ENCODE measurements around the gene IKBIP.
"Not testable (repeated sequence)": the region's sequence is repeated elsewhere in the genome, so short reads cannot be mapped to it uniquely, and the experiment has no call there.

Gene IKBIP

DNA sequence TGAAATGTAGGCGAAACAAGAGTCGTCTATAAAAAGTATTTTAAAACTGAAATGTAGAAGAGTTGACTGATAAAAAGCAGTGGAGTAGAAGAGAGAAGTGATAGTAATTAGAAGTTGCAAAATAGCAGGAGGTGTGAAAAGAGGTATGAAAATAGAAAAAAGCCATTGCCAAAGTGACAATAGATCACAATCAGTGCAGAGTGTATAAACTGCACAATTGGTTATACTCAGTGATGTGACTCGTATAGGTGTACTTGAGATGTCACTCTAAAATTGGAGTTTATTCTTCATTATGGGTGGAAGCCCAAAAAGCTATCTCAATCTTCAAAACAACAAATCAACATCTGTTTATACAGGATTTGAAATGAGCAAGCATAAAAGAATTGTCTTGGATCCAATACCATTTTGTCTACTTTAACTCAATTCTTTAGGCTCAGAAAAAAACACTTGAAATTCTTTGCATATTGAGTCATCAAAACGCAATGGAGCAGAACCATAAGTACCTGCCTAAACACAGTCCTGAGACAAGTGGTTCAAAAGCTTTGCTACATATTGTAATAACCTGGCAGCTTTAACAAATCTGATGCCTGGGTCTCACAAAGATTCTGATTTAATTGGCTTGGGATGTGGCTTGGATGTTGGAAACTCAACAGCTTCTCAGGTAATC lies 8.8 kb downstream of the IKBIP start:
- no peak for DNase-seq

DNA sequence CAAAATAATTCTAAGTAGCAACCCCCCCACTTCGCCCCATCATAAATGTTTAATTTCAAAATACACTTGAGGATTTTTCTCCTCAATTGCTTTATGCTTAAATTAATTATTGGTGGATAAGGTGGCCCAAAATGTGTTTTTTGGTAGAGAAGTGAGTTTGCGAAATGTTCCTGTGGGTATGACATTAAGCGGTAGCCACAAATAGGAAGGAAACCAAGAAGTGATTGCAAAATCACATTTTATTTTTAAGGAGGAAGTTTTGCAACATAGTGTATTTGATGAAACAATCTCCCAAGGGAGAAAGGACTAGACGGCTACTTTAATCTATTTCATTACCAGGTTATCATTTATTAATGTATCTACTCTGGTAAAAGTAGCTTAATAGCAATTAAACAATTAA lies 25.6 kb downstream of the IKBIP start:
- peak; percentile 83 for DNase-seq

DNA sequence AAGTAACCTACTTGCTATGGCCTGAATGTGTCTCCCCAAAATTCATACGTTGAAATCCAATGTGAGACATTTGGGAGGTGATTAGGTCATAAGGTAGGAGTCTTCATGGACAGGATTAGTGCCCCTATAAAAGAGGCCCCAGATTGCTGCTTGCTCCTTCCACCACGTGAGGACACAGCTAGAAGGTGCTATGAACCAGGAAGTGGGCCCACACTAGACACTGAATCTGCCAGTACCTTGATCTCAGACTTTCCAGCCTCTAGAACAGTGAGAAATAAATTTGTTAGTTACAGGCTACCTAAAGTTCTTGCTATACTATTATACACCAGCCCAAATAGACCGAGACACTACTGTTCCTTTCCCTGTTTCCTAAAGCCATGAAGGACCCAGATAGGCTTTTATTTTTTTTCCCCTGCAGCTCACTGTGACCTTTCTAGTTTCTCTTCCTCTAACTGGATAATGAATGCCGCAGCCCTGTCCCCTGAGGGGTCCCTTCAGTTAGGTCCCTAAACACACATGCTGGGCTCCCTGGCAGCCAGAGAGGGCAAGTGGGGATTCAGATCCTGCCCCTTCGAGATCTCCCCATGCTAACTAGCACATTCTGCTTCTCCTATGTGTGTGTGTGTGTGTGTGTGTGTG lies 31.8 kb downstream of the IKBIP start:
- DNase-seq = peak; percentile 40

DNA sequence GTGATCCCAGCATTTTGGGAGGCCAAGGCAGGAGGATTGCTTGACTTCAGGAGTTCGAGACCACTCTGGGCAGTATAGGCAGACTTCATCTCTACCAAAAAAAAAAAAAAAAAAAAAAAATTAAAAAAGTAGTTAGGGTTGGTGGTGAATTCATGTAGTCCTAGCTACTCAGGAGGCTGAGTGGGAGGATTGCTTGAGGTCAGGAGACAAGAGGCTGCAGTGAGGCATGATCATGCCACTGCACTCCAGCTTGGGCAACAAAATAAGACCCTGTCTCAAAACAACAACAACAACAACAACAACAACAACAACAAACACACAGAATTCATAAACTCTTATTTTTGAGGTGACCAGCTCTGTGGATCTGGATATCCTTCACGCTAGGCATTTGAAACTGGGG lies 34.0 kb downstream of the IKBIP start:
- no peak for DNase-seq

DNA sequence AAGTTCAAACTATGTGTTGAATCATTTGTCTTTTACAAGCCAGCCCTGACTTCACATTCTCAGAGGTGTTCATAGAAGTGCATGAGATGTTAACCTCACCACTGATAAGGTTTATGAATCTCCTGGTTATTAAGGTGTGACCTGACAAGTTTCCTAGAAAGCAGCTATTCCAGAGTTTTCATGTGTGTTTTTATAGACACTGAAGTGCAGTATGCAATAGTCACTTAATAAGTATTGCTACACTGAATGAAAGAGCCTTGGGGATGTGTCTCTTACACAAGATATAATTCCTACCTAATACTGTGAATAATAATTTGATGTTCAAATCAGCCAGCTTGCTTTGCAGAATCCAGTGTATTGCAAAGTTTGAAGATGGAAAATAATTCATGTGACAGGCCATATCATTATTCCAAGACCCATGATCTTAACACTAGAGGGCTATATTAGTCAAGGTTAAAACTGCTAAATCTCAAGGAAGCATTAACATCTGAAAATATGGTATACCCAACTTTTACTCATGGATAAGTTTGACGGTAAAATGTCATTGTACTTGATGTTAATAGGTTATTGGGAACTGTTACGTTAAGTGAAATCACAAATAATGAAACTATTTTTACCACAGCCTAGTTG lies 38.1 kb downstream of the IKBIP start:
- DNase-seq = peak; percentile 56

DNA sequence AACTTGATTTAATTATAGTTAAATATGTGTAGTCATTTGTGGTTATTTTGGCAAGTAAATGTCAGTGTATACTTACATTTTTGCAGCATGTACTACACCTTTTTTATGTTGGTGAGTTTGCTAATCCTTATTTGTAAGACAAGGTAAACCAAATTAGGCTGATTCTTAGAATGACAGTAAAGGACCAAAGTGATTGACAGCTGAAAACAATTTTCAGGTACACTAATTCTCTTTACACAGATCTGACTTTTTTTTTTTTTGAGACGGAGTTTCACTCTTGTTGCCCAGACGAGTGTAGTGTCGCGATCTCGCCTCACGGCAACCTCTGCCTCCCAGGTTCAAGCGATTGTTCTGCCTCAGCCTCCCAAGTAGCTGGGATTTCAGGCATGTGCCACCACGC lies 42.7 kb downstream of the IKBIP start:
- no peak for DNase-seq

DNA sequence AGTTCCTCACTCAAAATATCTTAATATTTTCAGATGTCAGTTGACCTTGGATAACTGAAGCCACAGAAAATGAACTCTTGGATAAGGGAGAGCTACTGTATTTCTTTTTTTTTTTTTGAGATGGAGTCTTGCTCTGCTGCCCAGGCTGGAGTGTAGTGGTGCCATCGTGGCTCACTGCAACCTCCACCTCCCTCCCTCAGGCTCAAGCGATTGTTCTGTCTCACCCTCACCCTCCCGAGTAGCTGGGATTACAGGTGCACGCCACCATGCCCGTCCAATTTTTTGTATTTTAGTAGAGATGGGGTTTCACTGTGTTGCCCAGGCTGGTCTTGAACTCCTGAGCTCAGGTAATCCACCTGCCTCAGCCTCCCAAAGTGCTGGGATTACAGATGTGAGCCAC lies 47.3 kb downstream of the IKBIP start:
- not testable (repeated sequence) for DNase-seq

DNA sequence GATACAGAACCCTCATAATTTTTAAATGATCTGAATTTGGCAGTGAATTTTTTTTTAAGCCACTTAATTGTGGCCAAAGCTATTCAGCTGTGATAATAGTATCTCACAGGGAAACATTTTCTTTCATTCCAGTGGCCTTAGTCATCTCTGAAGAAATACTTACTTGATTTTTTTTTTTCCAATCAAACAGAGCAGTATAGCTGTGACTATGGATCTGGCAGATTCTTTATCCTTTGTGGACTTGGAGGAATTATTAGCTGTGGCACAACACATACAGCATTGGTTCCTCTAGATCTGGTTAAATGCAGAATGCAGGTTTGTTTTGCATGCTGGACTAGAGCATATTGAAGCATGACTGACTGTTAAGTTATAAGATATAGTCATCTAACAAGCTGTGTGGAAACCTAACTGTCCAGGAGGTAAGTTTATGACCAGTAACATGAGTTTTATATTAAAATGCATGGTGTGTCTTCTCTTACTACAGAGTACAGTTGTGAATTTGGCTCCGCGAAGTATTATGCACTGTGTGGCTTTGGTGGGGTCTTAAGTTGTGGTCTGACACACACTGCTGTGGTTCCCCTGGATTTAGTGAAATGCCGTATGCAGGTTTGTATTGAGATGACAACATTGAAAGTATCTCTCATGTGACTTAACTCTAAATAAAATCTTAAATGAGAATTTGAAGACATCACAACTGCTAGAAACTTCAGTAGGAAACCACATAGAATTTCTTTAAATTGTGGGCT lies 49.2 kb downstream of the IKBIP start:
- no peak for DNase-seq

DNA sequence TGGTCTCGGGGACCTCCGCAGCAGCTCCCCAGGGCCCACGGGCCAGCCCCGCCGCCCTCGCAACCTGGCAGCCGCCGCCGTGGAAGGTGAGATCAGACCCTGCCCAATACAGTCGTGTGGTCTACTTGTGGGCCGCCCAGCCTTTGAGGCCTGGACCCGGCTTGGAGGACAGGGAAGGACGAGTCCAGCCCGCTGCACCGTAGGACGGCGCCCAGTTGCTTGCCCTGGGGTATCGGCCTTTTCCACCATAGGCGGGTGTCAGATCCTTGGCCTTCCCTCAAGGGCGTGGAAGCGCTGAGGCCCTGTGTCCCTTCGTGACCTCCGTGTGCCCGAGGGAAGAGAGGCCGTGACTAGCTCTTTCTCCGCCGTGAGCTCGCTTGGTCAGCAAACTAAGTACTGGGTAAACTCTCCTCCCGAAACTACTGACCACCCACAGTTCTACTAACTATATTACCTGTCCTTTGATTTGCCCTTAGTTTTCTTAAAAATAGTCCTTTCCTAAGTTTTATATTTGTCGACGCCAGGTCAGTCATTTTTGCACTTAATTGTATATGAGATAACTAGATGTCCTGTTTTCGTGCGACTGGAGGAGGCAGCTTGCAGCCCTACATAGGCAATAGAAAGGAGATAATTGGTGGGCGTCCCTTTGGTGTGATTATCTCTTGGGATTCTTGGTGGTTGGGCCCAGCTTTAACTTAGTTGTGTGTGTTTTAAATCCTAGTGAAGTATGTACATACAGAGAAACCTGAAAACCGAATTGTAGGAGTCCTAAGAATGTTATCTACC lies 50.3 kb downstream of the IKBIP start:
- DNase-seq = peak; percentile 63

DNA sequence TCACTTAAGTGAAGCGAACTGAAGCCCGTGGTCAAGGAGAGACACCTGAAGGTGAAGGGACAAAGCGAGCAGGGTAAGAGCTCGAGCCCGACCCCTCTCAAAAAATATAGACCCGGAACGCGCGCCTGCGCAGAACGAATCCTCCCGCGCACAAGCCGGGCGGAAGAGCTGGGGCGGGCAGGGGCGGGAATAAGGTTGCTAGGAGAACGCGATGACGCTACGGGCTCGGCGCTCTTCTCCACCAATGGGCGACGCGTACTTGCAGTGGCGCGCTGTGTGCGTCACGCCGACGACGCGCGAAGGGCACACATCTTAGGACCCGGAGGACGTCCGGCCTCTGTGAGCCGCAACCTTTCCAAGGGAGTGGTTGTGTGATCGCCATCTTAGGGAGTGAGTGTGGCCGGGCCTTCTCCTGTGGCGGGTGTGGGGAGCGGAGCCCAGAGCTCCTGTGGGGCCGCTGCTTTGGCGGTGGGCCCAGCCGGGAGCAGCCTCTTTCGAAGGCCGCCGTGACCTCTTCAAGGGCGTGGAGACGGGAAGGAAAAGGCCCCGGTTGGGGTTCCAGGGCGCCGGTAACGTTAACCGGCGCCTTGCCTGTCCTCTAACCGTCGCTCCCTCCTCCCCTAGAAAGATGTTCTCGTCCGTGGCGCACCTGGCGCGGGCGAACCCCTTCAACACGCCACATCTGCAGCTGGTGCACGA lies 51.1 kb downstream of the IKBIP start, which contains the start of gene SLC25A3:
TSS of gene SLC25A3 (plus strand) at position 336 of the 699 bp plus-strand sequence. CDS start at position 629, 293 bp downstream.
- peak; percentile 99 for DNase-seq

DNA sequence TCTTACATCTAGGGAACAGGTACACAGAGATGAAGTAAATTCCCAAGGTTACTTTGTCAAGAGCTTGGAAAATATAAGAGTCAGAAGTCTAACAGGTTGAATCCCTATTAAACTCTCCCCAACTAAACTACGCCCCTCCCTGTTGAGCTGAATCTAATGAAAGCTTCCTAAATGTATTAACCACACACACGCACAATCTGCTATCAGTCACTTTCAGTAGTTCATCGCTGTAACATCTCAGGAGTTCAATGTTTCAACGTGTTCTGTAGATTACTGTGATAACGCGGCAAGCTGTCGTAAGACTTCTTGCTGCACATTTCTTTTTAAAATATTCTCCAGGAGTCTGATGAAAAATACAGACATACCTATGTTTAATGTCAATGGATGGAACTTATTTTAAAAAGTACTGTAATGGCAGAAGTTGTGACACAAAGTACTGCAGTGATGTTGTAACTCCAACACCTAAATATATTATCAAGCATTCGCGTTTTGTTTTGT lies 51.7 kb downstream of the IKBIP start:
- DNase-seq = peak; percentile 74

DNA sequence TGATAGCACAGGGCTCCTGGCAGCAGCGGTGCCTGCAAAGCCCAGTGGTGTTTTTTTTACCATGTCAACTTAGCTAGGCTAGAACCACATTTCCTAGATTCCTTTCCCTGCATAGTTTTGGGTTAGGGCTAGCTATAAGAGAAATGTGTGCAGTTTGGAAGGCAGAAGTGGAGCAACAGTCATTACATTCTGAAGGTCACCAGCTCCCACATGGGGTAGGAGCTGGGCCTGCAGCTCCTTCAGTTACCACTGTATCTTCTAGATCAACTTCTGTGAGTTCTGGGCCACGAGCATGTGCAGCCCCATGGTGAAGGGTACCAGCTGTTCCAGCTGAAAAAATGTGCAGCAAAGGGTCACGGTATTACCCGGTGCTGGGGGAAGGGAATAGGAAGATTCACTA lies 53.4 kb downstream of the IKBIP start:
- peak; percentile 63 for DNase-seq

DNA sequence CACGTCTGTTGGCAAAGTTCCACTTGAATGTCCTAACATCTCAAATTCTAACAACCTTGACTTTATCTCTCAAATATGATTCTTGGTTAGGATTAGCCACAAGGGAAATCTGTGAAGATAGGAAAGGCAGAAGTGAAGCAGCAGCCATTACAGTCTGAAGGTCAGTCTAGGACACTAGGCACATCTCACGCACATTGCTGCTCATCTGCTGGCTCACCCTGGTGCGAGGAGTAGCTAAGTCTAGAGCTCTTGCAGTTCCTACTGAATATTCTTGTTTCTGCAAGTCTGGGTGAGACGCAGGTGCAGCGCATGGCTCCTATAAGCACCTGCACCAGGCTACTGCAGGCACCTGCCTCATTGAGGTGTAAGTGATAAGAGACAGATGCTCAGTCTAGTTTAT lies 57.5 kb downstream of the IKBIP start:
- no peak for DNase-seq

DNA sequence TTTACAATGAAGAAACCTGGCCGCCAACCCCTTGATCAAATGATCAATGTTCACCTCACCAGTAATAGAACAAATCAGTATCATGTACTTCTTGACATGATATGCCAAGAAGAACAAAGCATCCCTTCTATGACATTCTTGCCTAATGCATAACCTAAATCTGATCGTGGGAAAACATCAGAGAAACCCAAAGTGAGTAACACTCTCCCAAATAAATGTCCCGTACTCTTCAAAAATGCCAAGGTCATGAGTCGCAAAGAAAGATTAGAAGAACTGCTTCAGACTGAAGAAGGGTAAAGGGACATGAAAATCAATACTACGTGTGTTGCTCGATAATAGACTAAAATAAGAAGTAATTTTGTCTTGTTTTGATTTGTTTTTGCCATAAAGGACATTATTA lies 62.5 kb downstream of the IKBIP start:
- DNase-seq = no peak

DNA sequence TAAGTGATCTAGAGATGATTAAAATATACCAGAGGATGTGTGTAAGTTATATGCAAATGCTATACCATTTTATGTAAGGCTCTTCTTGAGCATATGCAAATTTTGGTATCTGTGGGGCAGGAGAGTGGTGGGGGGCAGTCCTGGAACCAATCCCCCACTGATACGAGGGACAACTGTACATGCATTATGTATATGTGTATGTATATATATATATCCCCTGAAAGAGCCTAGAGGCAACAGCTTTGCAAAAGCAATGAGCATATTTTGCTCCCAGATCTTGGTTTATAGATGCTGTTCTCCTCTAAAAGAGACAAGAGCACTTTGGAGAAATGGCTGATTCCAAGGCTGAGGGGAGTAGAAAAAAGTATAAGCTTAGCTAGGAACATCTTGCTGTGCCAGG lies 63.5 kb downstream of the IKBIP start:
- DNase-seq = no peak

DNA sequence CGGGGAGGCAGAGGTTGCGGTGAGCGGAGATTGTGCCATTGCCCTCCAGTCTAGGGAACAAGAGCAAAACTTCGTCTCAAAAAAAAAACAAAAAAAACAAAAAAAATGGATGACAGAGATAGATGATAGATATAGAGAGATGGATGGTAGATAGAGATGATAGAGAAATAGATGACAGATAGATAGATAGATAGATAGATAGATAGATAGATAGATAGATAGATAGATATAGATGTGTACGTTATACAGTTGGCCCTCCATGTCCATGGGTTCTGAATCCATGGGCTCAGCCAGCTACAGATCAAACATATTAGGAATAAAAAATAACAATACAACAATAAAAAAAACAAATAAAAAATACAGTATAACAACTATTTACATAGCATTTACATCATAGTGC lies 63.9 kb downstream of the IKBIP start:
- no peak for DNase-seq

DNA sequence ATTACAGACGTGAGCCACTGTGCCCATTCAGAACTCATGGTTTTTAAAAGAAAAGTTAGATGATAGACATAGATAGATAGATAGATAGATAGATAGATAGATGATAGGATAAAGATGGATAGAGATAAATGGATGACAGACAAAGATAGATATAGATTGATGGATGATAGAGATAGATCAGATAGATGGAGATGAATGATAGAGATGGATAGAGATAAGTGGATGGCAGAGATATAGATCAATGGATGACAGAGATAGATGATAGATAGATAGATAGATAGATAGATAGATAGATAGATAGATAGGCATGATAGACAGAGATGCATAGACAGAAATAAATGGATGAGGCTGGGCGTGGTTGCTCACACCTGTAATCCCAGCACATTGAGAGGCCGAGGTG lies 64.8 kb downstream of the IKBIP start:
- DNase-seq = no peak

DNA sequence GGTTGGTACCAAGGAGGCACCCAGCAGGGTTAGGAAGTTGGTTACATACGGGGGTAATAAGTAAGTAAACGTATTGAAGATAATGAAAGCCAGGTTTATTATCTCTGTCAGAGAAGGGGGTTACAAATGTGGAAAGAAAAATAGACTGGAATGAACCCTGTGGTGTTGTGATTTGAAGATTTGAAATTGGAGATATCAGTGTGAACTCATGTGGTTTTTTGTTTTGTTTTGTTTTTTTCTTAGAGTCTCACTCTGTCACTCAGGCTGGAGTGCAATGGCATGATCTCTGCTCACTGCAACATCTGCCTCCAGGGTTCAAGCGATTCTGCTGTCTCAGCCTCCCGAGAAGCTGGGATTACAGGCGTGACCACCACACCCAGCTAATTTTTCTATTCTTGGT lies 65.2 kb downstream of the IKBIP start:
- no peak for DNase-seq

DNA sequence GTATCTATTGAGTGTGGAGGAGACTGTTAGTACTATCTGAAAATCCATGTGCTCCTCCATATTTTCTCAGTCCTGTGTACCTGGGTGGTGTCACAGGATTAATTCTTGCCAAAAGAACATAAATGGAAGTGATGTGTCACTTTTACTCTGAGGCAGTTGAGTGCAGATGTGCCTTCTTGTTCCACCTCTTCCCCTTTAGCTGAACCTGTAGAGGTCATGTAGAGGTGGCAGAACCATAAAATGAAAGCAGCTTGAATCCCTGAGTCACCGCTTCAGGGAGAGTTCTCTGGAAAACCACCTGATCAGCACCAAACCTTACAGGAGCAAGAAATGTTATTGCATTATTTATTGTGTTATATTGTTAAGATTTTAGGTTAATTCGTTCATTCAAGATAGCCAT lies 65.8 kb downstream of the IKBIP start:
- no peak for DNase-seq

DNA sequence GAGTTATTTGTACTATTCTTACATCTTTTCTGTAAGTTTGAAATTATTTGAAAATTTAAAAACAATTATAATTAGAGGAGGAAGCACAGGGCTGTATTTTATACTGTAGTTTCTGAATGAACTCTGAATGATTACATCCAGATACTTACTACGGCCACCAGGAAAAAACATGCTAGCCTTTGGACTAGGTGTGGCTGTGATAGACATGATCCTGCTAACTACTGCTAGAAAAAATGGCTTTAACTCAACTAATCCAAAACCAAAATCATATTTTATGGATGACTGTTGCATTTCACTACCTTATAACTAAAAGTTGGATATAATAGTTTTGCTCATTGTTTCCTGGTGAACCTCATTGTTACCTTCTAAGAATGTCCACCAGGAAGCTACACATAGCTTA lies 66.2 kb downstream of the IKBIP start:
- no peak for DNase-seq

DNA sequence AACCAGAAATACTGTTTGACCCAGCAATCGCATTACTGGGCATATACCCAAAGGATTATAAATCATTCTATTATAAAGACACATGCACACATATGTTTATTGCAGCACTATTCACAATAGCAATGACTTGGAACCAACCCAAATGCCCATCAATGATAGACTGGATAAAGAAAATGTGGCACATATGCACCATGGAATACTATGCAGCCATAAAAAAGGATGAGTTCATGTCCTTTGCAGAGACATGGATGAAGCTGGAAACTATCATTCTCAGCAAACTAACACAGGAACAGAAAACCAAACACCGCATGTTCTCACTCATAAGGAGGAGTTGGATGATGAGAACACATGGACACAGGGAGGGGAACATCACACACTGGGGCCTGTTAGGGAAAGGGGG lies 67.8 kb downstream of the IKBIP start:
- not testable (repeated sequence) for DNase-seq

DNA sequence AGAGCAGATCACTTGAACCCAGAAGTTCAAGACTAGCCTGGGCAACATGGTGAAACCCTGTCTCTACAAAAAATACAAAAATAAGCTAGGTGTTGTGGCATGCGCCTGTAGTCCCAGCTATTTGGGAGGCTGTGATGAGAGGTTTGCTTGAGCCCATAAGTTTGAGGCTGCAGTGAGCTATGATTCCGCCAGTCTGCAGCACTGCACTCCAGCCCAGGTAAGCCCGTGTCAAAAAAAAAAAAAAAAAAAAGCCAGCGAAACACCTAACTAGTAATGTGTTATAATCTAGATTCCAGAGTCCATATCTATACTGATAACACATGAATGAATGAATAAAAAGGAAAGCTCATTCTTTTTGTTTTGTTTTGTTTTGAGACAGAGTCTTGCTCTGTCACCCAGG lies 69.6 kb downstream of the IKBIP start:
- no peak for DNase-seq
